NT2/D1 (cell line): Measurements from ENCODE around the gene LYSET.
"Not testable (repeated sequence)": the region's sequence is repeated elsewhere in the genome, so short reads cannot be mapped to it uniquely, and the experiment has no call there.

Experiments used
- DNase-seq: peaks from one replicate; pipeline ENCODE4 v3.0.0-alpha.2; 2011; ENCODE audit warnings: low read depth, low spot score
- H3K27me3 ChIP-seq: 2 replicates; pipeline ENCODE4 v1.6.0; 2011; ENCODE audit warnings: mild to moderate bottlenecking; ENCODE audit not compliant: insufficient read length, insufficient read depth
- H3K36me3 ChIP-seq: 2 replicates; pipeline ENCODE4 v1.6.1; 2011; ENCODE audit warnings: mild to moderate bottlenecking, low read length, mixed read lengths; ENCODE audit not compliant: insufficient read depth, insufficient read length
- H3K4me1 ChIP-seq: 2 replicates; pipeline ENCODE4 v1.5.1; 2011; ENCODE audit not compliant: insufficient read depth, insufficient read length
- H3K4me3 ChIP-seq: 2 replicates; pipeline ENCODE4 v1.5.1; 2011; ENCODE audit warnings: low read depth; ENCODE audit not compliant: insufficient read length
- H3K9ac ChIP-seq: 2 replicates; pipeline ENCODE4 v1.6.0; 2011; ENCODE audit warnings: low read depth; ENCODE audit not compliant: insufficient read length
- H3K9me3 ChIP-seq: 2 replicates; pipeline ENCODE4 v1.5.1; 2011; ENCODE audit warnings: mild to moderate bottlenecking, low read length; ENCODE audit not compliant: insufficient read depth
- SUZ12 ChIP-seq: IDR thresholded peaks from 2 replicates; pipeline ENCODE4 v1.6.1; 2011; ENCODE audit not compliant: insufficient read length, insufficient read depth; ENCODE audit errors: extremely low read depth
- YY1 ChIP-seq: IDR thresholded peaks from 2 replicates; pipeline ENCODE4 v1.6.1; 2011; ENCODE audit not compliant: insufficient read length, insufficient read depth
- ZNF274 ChIP-seq: IDR thresholded peaks from 2 replicates; pipeline ENCODE4 v1.6.1; 2011; ENCODE audit warnings: mild to moderate bottlenecking, low read depth, low read length

LYSET gene

GRCh38 chr14:93173943-93174395 is 11.1 kb upstream of the LYSET start:
- Histone ChIP-seq H3K4me1 (no peaks in the 10 kb centered on the region), H3K9ac (no peak overlapping the region), H3K27me3 (no peaks in the 10 kb centered on the region), H3K9me3 (no peaks in the 10 kb centered on the region; the same call in 1 of the 2 replicates), H3K36me3 (no peaks in the 10 kb centered on the region), H3K4me3 (no peak overlapping the region)
- TF ChIP-seq ZNF274 (no peak), YY1 (no peak), SUZ12 (no peak)
- no peak for DNase-seq

DNA sequence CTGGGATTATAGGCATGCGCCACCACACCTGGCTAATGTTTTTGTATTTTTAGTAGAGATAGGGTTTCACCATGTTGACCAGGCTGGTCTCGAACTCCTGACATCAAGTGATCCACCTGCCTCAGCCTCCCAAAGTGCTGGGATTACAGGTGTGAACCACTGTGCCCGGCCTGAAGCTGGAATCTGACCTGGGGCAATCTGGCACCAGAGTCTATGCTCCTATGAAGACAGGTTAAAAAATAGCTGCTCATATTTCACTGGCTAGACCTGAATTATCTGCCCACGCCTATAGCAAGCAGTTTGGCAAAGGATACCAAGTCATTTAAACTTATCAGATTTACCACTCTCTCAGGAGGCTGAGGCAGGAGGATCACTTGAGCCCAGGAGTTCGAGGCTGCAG is 10.4 kb upstream of the LYSET start:
- not testable (repeated sequence) for DNase-seq, H3K36me3 ChIP-seq, H3K27me3 ChIP-seq, H3K4me1 ChIP-seq, H3K4me3 ChIP-seq, H3K9ac ChIP-seq, H3K9me3 ChIP-seq

DNA sequence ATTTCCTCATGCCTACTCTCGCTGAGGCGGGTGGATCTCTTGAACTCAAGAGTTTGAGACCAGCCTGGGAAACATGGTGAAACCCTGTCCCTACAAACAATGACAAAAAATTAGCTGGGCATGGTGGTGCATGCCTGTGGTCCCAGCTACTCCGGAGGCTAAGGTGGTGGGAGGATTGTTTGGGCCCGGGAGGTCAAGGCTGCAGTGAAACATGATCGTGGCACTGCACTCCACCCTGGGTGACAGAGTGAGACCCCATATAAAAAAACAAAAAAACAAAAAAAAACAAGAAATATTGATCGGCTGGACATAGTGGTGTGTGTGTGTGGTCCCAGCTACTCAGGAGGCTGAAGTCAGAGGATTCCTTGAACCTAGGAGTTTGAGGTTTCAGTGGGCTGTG is 9.6 kb upstream of the LYSET start:
- TF ChIP-seq SUZ12 (no peak), ZNF274 (no peak), YY1 (no peak)
- H3K4me3 ChIP-seq = no peak overlapping the region
- no peaks in the 10 kb centered on the region for H3K9me3 ChIP-seq
- no peaks in the 10 kb centered on the region for H3K27me3 ChIP-seq
- DNase-seq = no peak
- no peak overlapping the region for H3K9ac ChIP-seq
- no peaks in the 10 kb centered on the region for H3K4me1 ChIP-seq
- H3K36me3 ChIP-seq = no peaks in the 10 kb centered on the region

DNA sequence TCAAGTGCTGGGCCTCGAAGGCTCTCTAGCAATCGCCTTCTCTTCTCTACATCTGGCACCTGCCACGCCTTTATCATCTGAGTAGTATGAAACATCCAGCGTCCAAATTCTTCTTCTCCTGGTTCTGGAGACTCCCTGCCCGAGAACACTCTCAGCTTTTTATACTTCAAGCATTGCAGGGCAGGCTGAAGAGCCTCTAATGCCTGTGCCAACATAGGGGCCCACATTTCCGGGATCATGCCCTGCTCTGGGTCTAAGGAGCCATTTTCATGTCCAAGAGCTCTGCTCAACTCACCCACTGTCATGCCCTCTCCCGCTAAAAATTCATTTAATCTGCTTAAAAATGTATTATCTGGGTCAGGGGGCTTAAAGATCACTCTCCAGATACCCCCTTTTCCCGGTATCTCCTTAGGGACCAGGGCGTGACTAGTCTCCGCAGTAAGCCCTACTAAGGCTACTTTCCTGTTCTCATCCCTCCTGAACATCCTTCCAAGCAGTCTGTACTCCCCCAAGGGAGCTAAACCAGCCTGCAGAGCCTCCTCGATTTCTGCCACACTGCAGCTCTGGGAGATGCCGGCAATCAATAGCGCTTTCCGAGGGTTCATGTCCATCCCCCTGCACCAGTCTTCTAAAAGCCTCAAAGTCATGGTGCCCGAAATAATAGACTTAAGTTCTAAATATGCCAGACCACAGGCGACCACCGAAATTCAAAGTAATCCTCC is 1.4 kb upstream of the LYSET start:
- TF ChIP-seq YY1 (no peak), ZNF274 (no peak)
- H3K9ac ChIP-seq = peak overlapping the region; percentile 85
- peaks cover 24% of the 10 kb centered on the region for H3K36me3 ChIP-seq
- no peaks in the 10 kb centered on the region for H3K27me3 ChIP-seq
- no peaks in the 10 kb centered on the region for H3K9me3 ChIP-seq
- peak overlapping the region; percentile 92 for H3K4me3 ChIP-seq
- no peak for DNase-seq
- H3K4me1 ChIP-seq = no peaks in the 10 kb centered on the region

DNA sequence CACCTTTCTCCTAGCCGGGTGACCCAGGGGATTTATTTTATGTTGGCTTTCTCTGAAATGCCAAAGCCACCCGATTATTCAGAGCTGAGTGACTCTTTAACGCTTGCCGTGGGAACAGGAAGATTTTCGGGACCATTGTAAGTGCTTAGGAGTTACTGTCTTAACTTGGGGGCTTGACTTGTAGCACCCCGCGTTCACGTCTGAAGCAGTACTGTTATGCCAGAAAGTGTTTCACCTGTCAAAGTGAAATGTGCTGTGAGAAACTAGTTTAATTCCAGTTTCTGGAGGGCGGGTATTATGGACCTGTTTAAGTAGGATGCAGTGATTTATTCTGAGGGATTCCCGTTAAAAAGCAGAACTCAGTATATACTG is 218 bp downstream of the LYSET start:
- no peak for DNase-seq
- peak overlapping the region; percentile 88 for H3K9ac ChIP-seq
- H3K36me3 ChIP-seq = peaks cover 26% of the 10 kb centered on the region
- no peaks in the 10 kb centered on the region for H3K27me3 ChIP-seq
- peak overlapping the region; percentile 92 for H3K4me3 ChIP-seq
- no peaks in the 10 kb centered on the region for H3K4me1 ChIP-seq
- TF ChIP-seq YY1 (no peak), SUZ12 (no peak), ZNF274 (no peak)
- no peaks in the 10 kb centered on the region for H3K9me3 ChIP-seq

GRCh38 chr14:93186466-93186865 is 1.3 kb downstream of the LYSET start:
- DNase-seq = no peak
- Histone ChIP-seq H3K27me3 (no peaks in the 10 kb centered on the region), H3K9ac (no peak overlapping the region), H3K4me1 (no peaks in the 10 kb centered on the region), H3K36me3 (peaks cover 26% of the 10 kb centered on the region), H3K9me3 (no peaks in the 10 kb centered on the region), H3K4me3 (no peak overlapping the region)
- TF ChIP-seq ZNF274 (no peak), SUZ12 (no peak), YY1 (no peak)

DNA sequence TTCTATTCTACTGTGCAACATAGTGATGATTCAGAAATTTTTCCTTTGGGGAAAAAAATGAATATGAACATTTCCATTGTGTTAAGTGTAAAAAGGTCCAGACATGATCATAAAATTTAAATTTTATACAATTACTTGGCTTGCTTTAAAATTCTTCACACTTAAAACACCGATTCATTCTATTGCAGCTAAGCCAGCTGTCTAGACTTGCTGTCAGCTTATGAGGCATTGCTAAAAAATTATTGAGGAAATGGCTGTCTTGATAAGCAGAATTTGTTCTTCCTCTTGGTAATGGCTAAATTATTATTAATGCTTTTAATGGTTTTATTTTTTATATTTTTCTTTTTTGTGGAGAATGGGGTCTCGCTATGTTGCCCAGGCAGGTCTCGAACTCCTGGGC is 1.8 kb downstream of the LYSET start:
- TF ChIP-seq YY1 (no peak), ZNF274 (no peak), SUZ12 (no peak)
- no peak for DNase-seq
- no peak overlapping the region for H3K9ac ChIP-seq
- H3K4me1 ChIP-seq = no peaks in the 10 kb centered on the region
- no peaks in the 10 kb centered on the region for H3K9me3 ChIP-seq
- H3K36me3 ChIP-seq = peaks cover 26% of the 10 kb centered on the region
- no peak overlapping the region for H3K4me3 ChIP-seq
- no peaks in the 10 kb centered on the region for H3K27me3 ChIP-seq
